Heart left ventricle (tissue), 16 donors: Measurements from ENCODE around the gene HTRA1. TPM values are rescaled to one million over a fixed set of nuclear protein-coding genes. Genes with fewer than 3 reads are reported as not detected.
A peak's percentile ranks its signal among the peaks of the same experiment; 100 is the strongest.

Source experiments
- ATAC-seq, 4 donors: fragments of 200-7000 bp; cut with Tn5 transposase; one replicate each; pipeline ENCODE4 v1.9.1; 2020 to 2022; ENCODE audit warnings: moderate library complexity in 4 of 4, mild to moderate bottlenecking in 3 of 4, moderate number of reproducible peaks in 1 of 4
- DNase-seq, 5 donors: peaks; one replicate each; pipeline ENCODE4 v3.0.0-alpha.2; 2020
- H3K27ac ChIP-seq, 12 donors: fragments of 200-600 bp; sonication (generic) in 4 of 12; one replicate each; pipeline versions ENCODE4 v1.5.0 to v1.8.0; 2016 to 2022; ENCODE audit warnings: mild to moderate bottlenecking in 2 of 12
- H3K27me3 ChIP-seq, 9 donors: fragments of 200-600 bp; sonication (generic) in 2 of 9; one replicate each; pipeline versions ENCODE4 v1.5.1 to v1.8.0; 2016 to 2022; ENCODE audit warnings: mild to moderate bottlenecking in 3 of 9
- H3K36me3 ChIP-seq, 9 donors: fragments of 200-600 bp; sonication (generic) in 2 of 9; one replicate each; pipeline versions ENCODE4 v1.5.0 to v1.8.0; 2018 to 2022; ENCODE audit warnings: mild to moderate bottlenecking in 2 of 9
- H3K4me1 ChIP-seq, 12 donors: fragments of 200-600 bp; sonication (generic) in 4 of 12; one replicate each; pipeline versions ENCODE4 v1.5.0 to v1.8.0; 2016 to 2022; ENCODE audit warnings: mild to moderate bottlenecking in 3 of 12
- H3K4me3 ChIP-seq, 12 donors: fragments of 200-600 bp; sonication (generic) in 4 of 12; one replicate each; pipeline versions ENCODE4 v1.5.0 to v1.8.0; 2017 to 2022; ENCODE audit warnings: mild to moderate bottlenecking in 9 of 12, moderate library complexity in 4 of 12
- H3K9me3 ChIP-seq, 12 donors: fragments of 200-600 bp; sonication (generic) in 4 of 12; one replicate each; pipeline versions ENCODE4 v1.5.0 to v1.8.0; 2016 to 2022; ENCODE audit warnings: mild to moderate bottlenecking in 1 of 12
- CTCF ChIP-seq, 12 donors: fragments of 200-600 bp; sonication (generic) in 4 of 12; IDR thresholded peaks; one replicate each; pipeline versions ENCODE4 v1.5.0 to v1.8.0; 2018 to 2022; ENCODE audit warnings: antibody characterized with exemption in 12 of 12, mild to moderate bottlenecking in 5 of 12
- POLR2A ChIP-seq, 2 donors: fragments of 450-650 bp; IDR thresholded peaks; one replicate each; pipeline ENCODE4 v1.6.1; 2017; ENCODE audit warnings: antibody characterized with exemption in 2 of 2, mild to moderate bottlenecking in 2 of 2, moderate library complexity in 2 of 2
- WGBS, 4 donors: extraction: QIAGEN DNeasy Blood & Tissue Kit in 2 of 4; methylation state at CpG; one replicate each; pipeline versions ENCODE4 v1.1.5 to v1.1.7; 2013 to 2018; 5-methylcytosine and 5-hydroxymethylcytosine counted together
- intact Hi-C, 10 donors: fragments of 100-400 bp; cut with DNase I; formaldehyde crosslinking; loops; one replicate each; pipeline versions ENCODE4 v1.11.1 to v1.14.2; 2022
- polyA plus RNA-seq, 2 donors: library from polyadenylated mRNA; stranded (reverse); fragments of 200-250 nt; gene quantifications; one replicate each; pipeline ENCODE4 v1.2.3, GENCODE V29; 2013
- total RNA-seq, 9 donors: library from RNA; depleted of rRNA in 2 of 9; stranded (reverse); fragments of >200 nt in 2 of 9; fragmentation: NEBNext Ultra II Directional in 3 of 9; extraction: Animal tissue kit (Norgen Biotek cat#: 25700) in 3 of 9; gene quantifications; one replicate each; pipeline versions ENCODE4 v1.1.0 to v1.2.4, GENCODE V29; 2016 to 2023
- donor health status: ischemic (EF 13 %, LVEDD 7.1; RV severe dilation, severe dysfunction).
- donor health status: healthy with polysubstance abuse.
- donor health status: DM: no; HTN: yes; CAD: no.
- donor health status: DM: no; HTN: no; CAD: no.
- donor health status: ischemic (EF 25% LVEDD 6.9; RV normal size, moderate dysfunction).
- donor health status: ischemic (EF 25% LVEDD 5.7; RV mildly dilated, moderate dysfunction).
- donor health status: healthy.
- donor health status: DM: yes; HTN: yes; CAD: no.
- donor health status: ischemic (EF 35%, LVEDD 5.7; RV mildly dilated, moderate dysfunction).
- donor health status: nonischemic (EF 11% LVEDD 7.7; RV severe dilation, severe dysfunction).
- donor health status: DM: yes; HTN: yes; CAD: no.
- donor health status: PGD.
- donor health status: ischemic (EF 29% LVEDD 5.4; RV normal size, mild dysfunction).
- donor health status: nonischemic (EF 23%, LVEDD 6.1; RV moderate dilation, normal function).

Gene HTRA1
- total and polyA plus RNA-seq, 11 donors: 30.5 to 153 (median 54.5) TPM

GRCh38 chr10:122419876-122420623 lies 41.3 kb upstream of the HTRA1 start:
- H3K27me3 ChIP-seq: no peaks in the 10 kb centered on the region
- H3K27ac ChIP-seq: peak overlapping the region in 2 of 12 donors; percentile 32 to 34
- H3K4me3 ChIP-seq: no peak overlapping the region
- intact Hi-C loops: loop anchor here in 2 of 10 donors (5.0 kb wide), 2 partner anchors 33 to 43 kb away; no protein-coding TSS in a partner anchor
- TF ChIP-seq POLR2A (IDR thresholded peaks at IDR 0.05): no peak
- ATAC-seq: peak in 3 of 4 donors; percentile 37 to 65 (median 63)
- H3K36me3 ChIP-seq: peaks cover 0 to 91% (median 29%) of the 10 kb centered on the region in 9 donors
- H3K4me1 ChIP-seq: peaks cover 0 to 66% (median 11%) of the 10 kb centered on the region in 12 donors
- DNase-seq: peak in 2 of 5 donors; percentile 26 to 46
- WGBS, 4 donors: 44 to 56% (median 49%) methylated on average over 3 of the region's 3 CpGs
- no peaks in the 10 kb centered on the region for H3K9me3 ChIP-seq

- Histone ChIP-seq H3K36me3 (peaks cover 0 to 91% (median 29%) of the 10 kb centered on the region in 9 donors), H3K27me3 (no peaks in the 10 kb centered on the region), H3K27ac (peak overlapping the region in 3 of 12 donors; percentile 32 to 36 (median 34)), H3K4me1 (peaks cover 0 to 65% (median 11%) of the 10 kb centered on the region in 12 donors), H3K4me3 (no peak overlapping the region), H3K9me3 (no peaks in the 10 kb centered on the region)
- DNase-seq (no peak), ATAC-seq (peak in 1 of 4 donors; percentile 48)
- WGBS, 4 donors: 87 to 95% (median 92%) methylated on average over 3 of the region's 3 CpGs
- intact Hi-C loops: loop anchor here in 2 of 10 donors (5.0 kb wide), 2 partner anchors 33 to 43 kb away; no protein-coding TSS in a partner anchor
- TF ChIP-seq CTCF (IDR thresholded peaks at IDR 0.05): no peak
- no peak for TF ChIP-seq POLR2A (IDR thresholded peaks at IDR 0.05)
Measured at GRCh38 chr10:122420624-122421007, 40.7 kb upstream of the HTRA1 start.

GRCh38 chr10:122421054-122421625 lies 40.2 kb upstream of the HTRA1 start:
- Histone ChIP-seq H3K4me1 (peaks cover 0 to 60% (median 11%) of the 10 kb centered on the region in 12 donors), H3K9me3 (no peaks in the 10 kb centered on the region), H3K36me3 (peaks cover 0 to 91% (median 29%) of the 10 kb centered on the region in 9 donors), H3K4me3 (no peak overlapping the region), H3K27ac (peak overlapping the region in 4 of 12 donors; percentile 6 to 36 (median 24)), H3K27me3 (no peaks in the 10 kb centered on the region)
- DNase-seq: no peak
- no peak for ATAC-seq
- intact Hi-C loops: loop anchor here in 2 of 10 donors (5.0 kb wide), 2 partner anchors 34 to 44 kb away; no protein-coding TSS in a partner anchor
- 71 to 76% (median 72%) methylated on average over 3 of the region's 3 CpGs for whole genome bisulfite sequencing, 4 donors
- TF ChIP-seq POLR2A (IDR thresholded peaks at IDR 0.05): no peak
- TF ChIP-seq CTCF (IDR thresholded peaks at IDR 0.05): no peak

GRCh38 chr10:122421742-122422141 lies 39.6 kb upstream of the HTRA1 start:
- peak overlapping the region in 4 of 12 donors; percentile 6 to 41 (median 24) for H3K27ac ChIP-seq

More at GRCh38 chr10:122421742-122422141, 39.6 kb upstream of the HTRA1 start:
- Histone ChIP-seq H3K9me3 (no peaks in the 10 kb centered on the region), H3K4me3 (no peak overlapping the region), H3K36me3 (peaks cover 0 to 91% (median 27%) of the 10 kb centered on the region in 9 donors), H3K27me3 (no peaks in the 10 kb centered on the region), H3K4me1 (peaks cover 0 to 54% (median 11%) of the 10 kb centered on the region in 12 donors)
- DNase-seq (no peak), ATAC-seq (peak in 2 of 4 donors; percentile 51 to 62)
- TF ChIP-seq POLR2A (IDR thresholded peaks at IDR 0.05): no peak
- TF ChIP-seq CTCF (IDR thresholded peaks at IDR 0.05): no peak
- intact Hi-C loops: loop anchor here in 2 of 10 donors (5.0 kb wide), 2 partner anchors 34 to 44 kb away; no protein-coding TSS in a partner anchor
